Measurements from ENCODE around the gene ADAM21.
A peak's percentile ranks its signal among the peaks of the same experiment; 100 is the strongest.
"Not testable (repeated sequence)": the region's sequence is repeated elsewhere in the genome, so short reads cannot be mapped to it uniquely, and the experiment has no call there.

The ADAM21 gene
- 0 to 0.49 (median 0.09) reads per million in 4 experiments for total RNA-seq

GRCh38 chr14:70451874-70452273, at the start of gene ADAM21:
Gene ADAM21 (plus strand): TSS chr14:70452174. CDS start chr14:70457500, 5,326 bp downstream.
- DNase-seq = no peak

GRCh38 chr14:70403335-70403734, 48.6 kb upstream of the ADAM21 start:
- DNase-seq = not testable (repeated sequence)

GRCh38 chr14:70406216-70406615, 45.8 kb upstream of the ADAM21 start:
- not testable (repeated sequence) for DNase-seq

GRCh38 chr14:70407621-70408020, 44.4 kb upstream of the ADAM21 start:
- no peak for DNase-seq

- DNase-seq = no peak
These were observed 36.2 kb upstream of the ADAM21 start for GRCh38 chr14:70415788-70416187.

- no peak for DNase-seq
These were observed 35.6 kb upstream of the ADAM21 start for GRCh38 chr14:70416338-70416724.

GRCh38 chr14:70416725-70417349, 35.1 kb upstream of the ADAM21 start, which contains the start of gene SYNJ2BP:
Gene SYNJ2BP (minus strand): TSS chr14:70417090. CDS start chr14:70416963, 127 bp downstream.
- peak; percentile 3 for DNase-seq

- DNase-seq = not testable (repeated sequence)
These were observed 32.6 kb upstream of the ADAM21 start for GRCh38 chr14:70419270-70419931.

- no peak for DNase-seq
These were observed 29.4 kb upstream of the ADAM21 start for GRCh38 chr14:70422538-70422937.

GRCh38 chr14:70425354-70425753, 26.6 kb upstream of the ADAM21 start:
- no peak for DNase-seq

- DNase-seq = not testable (repeated sequence)
These were observed 25.4 kb upstream of the ADAM21 start for GRCh38 chr14:70426555-70426954.

GRCh38 chr14:70436867-70437266, 15.1 kb upstream of the ADAM21 start:
- DNase-seq = no peak

- DNase-seq = no peak
These were observed 10.3 kb upstream of the ADAM21 start for GRCh38 chr14:70441641-70442040.

- DNase-seq = no peak
These were observed 9.2 kb upstream of the ADAM21 start for GRCh38 chr14:70442750-70443149.

- no peak for DNase-seq
These were observed 3.2 kb upstream of the ADAM21 start for GRCh38 chr14:70448633-70449340.

- no peak for DNase-seq
These were observed 2.8 kb downstream of the ADAM21 start for GRCh38 chr14:70454731-70455130.

GRCh38 chr14:70468731-70469130, 16.8 kb downstream of the ADAM21 start:
- no peak for DNase-seq

GRCh38 chr14:70470863-70471563, 19.0 kb downstream of the ADAM21 start:
- DNase-seq = not testable (repeated sequence)

- no peak for DNase-seq
These were observed 20.5 kb downstream of the ADAM21 start for GRCh38 chr14:70472253-70473159.

- DNase-seq = no peak
These were observed 21.9 kb downstream of the ADAM21 start for GRCh38 chr14:70473825-70474224.

- DNase-seq = not testable (repeated sequence)
These were observed 23.5 kb downstream of the ADAM21 start for GRCh38 chr14:70475459-70475858.
